Measurements from ENCODE around the gene ANKAR.
A peak's percentile ranks its signal among the peaks of the same experiment; 100 is the strongest.
"Not testable (repeated sequence)": the region's sequence is repeated elsewhere in the genome, so short reads cannot be mapped to it uniquely, and the experiment has no call there.

The ANKAR gene, protein sequence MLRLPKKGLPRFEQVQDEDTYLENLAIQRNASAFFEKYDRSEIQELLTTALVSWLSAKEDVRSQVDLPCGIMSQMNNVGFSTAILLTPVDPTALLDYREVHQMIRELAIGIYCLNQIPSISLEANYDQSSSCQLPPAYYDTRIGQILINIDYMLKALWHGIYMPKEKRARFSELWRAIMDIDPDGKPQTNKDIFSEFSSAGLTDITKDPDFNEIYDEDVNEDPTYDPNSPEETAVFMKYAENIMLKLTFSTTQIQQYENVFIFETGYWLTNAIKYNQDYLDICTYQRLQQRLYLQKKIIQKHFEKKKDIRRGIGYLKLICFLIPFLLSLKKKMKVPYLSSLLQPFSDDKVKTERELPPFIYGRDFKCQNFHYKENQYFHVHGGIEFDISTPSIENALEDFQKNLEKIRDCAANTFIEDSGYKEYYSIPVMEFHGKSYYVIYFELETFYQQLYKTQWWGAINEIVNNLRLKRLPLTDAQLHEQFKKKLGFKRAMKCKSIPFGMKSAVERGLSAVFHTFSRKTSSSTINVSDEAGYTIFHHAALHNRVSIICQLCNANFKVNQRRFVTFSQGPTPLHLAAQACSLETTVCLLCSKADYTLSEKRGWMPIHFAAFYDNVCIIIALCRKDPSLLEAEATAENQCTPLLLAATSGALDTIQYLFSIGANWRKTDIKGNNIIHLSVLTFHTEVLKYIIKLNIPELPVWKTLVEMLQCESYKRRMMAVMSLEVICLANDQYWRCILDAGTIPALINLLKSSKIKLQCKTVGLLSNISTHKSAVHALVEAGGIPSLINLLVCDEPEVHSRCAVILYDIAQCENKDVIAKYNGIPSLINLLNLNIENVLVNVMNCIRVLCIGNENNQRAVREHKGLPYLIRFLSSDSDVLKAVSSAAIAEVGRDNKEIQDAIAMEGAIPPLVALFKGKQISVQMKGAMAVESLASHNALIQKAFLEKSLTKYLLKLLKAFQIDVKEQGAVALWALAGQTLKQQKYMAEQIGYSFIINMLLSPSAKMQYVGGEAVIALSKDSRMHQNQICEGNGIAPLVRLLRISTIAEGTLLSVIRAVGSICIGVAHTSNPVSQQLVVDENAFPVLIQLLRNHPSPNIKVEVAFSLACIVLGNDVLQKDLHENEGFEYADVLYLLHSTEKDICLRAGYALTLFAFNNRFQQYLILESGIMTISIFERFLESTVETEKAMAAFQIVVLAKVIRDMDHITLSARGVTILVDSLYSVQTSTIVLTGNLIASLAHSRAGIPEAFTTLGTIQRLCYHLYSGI (N-terminal part only)
- 10.3 to 19.2 (median 12.2) reads per million in 4 experiments for total RNA-seq

DNA sequence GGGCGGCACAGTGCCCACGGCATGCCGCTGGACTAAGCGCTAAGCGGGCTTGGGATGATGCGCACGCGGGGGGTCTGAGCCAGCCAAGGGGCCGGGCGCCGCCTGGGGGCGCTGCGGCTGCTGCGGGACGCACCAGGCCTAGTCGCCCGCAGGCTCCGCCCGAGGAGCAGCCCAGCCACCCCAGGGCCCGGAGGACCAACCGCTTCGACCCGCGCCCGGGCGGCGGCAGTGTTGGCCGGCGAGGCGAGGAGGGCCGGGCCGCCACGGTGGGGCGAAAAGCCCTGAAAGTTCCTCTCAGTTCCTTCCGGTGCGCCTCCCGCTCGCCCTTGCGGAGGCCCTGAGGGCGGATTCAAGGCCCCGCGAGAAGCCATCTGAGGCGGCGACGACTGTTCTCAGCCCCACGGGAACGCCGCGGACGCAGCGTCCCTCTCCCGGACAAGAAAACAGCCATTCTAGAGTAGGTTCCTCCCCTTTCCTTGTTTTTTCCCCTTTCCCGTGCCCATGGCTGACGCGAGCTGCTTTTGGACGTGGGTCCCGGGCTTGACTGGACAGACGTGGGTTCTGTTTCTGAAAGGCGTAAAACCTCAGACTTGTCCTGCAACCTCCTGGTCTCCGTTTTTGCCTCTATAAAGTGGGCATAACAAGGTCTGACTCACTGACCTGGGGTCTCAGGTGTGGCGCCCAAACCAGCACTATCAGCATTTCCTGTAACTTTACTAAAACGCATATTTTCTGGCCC is at the start of gene ANKAR:
ANKAR (plus strand) TSS at position 297 of the 739 bp plus-strand sequence. CDS start 1,821 bp downstream, outside the sequence.
- peak; percentile 66 for DNase-seq

DNA sequence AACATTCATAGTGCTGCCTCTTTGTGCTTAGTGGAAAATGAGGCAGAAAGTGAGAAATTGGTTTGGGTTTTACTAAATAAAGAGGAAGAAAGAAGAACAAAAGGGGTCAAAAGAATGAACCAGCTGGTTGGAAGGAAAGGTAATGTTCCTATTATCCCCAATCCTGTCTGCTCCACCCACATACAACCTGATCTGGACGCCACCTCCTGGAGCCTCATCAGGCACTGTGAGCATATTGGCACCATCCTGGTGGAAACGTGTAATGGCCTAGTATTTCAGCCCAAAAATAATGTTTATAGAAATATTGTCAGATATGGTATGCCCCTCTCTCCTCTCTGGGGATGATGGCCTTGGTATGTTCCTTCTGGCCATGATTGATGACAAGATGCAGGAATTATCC is 48.8 kb upstream of the ANKAR start:
- no peak for DNase-seq

DNA sequence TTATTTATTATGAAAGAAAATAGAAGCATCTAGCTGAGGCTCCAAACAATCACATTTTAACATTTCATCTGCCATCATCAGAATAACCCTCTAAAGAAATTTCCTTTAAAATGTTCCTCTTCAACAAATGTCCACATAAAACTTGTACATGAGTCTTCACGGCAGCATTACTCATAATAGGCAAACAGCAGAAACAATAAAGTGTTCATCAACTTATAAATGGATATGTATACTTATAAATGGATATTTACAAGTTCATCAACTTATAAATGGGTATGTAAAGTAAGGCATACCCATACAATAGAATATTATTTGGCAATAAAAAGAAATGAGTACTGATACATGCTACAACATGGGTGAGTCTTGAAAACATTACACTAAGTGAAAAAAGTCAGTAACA is 46.7 kb upstream of the ANKAR start:
- no peak for DNase-seq

DNA sequence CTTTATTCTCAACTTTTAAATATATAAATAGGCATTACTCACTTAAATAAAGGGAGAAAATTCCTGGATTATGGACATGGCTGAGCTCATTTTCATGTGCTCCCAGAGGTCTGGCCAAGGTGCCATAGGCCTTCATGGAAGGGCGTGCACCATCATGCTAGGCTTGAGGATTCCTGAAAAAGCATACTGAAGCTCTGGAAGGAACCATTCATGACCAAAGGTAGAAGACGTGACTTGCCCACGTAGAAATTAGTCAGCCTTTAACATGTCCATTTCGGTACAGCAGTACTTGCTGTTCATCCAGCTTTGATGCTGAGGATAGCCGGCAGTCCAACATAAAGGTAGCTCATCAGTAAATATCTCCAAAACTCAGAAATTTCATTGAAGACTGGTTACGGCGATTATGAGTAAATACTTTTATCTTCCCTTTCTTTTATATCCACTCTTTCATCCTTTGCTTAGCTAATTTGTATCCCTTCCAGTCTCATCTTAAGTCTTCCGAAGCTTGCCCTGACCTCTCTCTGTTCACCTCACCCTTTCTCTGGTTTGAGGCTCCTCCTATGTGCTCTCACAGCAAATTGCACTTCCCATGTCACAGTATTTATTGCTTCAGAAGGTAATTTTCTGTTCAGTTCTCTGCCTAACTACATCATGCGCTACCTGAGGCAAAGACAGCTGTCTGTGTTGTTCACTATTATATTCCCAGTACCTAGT is 45.5 kb upstream of the ANKAR start:
- DNase-seq = no peak

DNA sequence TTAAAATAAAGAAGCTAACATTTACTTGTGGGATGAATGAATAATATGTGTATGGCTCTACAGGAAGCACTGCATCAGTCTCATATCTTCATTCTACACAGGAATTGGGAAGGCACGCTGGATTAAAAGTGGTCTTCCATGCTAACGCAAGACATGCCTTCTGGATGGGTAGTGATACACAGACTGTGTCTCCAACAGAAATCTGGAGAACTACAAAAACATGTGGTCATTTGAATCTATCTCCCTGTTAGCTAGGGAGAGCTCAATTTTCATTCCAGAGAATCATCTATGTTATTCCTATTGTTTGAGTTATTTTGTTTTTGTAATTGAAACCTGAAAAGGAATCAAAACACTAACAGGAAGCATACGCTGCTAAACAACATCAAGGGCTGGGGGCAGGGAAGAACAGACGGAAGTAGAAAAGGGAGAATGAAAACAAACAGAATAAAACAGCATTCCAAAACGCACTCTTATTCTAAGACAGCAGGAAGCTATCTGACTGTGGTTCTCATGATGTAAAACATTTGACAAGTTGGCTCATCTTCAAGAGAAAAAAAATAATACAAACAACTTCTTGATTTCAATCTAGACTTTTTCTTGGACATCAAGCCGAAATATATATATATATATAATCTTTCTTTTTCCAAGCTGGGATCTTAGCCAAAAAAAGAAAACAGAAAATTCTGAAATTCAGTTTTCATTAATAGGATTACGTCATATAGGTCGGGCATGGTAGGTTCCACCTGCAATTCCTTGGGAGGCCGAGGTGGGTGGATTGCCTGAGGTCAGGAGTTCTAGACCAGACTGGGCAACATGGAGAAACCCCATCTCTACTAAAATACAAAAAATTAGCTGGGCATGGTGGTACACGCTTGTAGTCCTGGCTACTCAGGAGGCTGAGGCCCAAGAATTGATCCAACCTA is 44.7 kb upstream of the ANKAR start:
- DNase-seq = no peak

DNA sequence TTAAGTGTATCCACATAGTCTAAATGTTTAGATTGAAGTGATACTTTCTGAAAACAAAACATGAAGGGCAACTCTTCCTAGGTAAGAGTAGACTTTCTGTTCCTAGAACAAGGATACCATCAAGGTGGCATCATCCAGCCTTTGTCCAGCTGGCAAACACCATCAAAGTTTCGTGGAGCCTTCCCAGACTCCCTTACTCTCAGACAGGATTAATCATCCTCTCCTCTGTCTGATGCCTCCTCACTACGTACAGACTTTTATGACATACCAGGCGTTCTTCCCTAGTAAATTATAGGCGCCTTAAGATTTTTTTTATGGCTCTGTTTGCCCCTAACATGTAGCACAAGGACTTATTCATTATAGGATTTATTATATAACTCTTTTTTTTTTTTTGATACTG is 42.6 kb upstream of the ANKAR start:
- DNase-seq = no peak

DNA sequence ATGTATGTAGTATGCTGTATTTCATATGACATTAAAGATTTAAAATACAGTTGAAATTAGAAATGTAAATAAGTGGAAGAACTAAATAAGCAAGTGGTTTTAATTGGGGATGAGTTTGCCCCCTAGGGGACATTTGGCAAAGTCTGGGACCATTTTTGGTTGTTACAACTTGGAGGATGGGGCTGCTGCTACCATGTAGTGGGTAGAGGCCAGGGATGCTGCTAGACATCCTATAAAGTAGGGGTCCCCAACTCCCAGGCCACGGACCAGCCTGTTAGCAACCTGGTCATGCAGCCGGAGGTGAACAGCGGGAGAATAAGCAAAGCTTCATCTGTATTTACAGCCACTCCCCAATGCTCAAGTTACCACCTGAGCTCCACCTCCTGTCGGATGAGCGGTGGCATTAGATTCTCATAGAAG is 41.1 kb upstream of the ANKAR start:
- no peak for DNase-seq

DNA sequence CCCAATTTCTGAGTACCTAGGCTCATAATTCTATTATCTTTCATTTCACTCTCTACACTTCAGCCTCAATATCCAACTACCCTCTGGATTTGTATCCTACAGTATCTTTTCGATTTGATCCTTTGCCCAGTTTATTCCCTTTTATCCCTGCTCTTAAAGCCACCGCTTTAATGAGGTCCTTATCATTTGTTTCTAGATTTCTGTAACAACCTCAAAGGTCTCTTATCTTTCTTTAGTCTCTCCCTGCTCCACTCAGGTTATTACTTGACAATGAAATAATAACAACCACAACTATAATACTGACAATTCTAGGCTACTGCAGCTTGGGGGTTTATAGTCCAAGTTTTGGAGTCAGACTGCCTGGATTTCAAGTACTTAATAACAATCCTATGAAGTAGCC is 39.1 kb upstream of the ANKAR start:
- DNase-seq = no peak

DNA sequence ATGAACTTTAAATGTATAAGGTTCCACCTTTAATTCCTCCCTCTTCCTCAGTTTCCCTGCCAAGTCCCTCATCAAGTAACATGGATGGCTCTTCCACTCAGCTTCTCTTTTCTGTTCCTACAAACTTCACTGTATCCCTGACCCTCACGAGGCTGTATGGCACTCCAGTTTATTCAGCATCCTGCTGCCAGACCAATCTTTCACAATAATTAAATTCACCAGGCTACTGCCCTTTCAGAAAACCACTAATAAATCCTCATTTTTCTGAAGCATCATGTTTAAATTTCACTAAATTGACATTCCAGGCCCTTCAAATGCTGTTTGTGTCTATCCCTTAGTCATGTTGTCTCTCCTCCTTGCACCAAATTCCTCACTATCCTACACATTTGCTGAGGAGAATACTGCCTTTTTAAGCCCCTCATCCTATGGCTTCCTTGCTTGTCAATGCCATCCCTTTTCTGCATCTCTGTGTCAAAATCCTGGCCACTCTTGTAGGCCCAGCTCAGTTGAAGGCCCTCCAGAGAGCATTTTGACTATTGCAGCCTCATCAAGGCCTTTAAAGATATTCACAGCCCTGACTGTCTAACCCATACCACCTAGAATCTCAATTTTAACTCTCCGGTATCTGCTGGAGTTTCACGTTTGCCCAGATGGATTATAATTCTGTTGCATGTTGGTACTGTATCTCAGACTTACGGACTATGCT is 36.0 kb upstream of the ANKAR start:
- DNase-seq = no peak

DNA sequence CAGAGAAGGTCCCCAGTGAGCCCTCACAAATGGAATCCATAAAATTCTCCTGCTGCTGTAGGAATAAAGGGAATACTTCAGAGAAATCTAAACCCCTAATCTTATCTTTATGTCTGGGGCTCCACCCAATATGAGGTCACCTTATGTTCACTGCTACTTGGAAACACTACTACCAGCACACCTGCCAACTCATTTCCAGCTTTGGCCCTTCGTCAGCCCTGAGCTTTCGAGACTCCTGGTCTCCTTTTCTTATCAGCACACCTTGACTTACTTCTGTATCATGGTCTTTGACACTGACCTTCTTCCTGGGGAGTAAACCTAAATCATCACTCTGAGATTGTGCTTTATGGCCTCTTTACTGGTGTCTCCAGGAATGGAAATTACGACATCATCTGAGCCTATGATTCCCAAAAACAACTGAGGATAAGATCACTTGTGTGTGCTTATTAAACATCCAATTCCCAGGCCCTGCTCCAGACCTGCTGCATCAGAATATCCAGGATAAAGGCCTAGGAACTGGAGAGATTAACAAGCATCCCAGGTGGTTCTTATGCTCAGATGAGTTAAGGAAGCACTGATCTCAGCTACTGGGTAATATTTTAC is 35.4 kb upstream of the ANKAR start:
- no peak for DNase-seq

DNA sequence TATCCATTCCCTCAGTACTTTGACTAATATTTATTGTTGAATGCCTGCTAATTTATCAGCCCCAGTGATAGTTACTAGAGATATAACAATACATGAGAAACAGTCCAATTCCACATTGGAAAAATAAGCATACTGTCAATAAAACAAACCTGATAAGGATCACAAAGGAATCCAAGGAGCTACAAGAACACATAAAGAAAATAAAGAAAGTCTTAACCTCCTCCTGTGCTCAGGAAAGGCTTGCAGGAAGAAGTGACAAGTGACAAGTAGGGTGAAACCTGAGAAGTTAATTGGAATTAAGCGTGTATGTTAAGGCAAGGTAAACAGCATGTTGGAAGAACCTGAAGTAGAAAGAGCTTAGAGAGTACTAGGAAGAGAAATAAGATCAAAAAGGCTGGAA is 33.5 kb upstream of the ANKAR start:
- no peak for DNase-seq

DNA sequence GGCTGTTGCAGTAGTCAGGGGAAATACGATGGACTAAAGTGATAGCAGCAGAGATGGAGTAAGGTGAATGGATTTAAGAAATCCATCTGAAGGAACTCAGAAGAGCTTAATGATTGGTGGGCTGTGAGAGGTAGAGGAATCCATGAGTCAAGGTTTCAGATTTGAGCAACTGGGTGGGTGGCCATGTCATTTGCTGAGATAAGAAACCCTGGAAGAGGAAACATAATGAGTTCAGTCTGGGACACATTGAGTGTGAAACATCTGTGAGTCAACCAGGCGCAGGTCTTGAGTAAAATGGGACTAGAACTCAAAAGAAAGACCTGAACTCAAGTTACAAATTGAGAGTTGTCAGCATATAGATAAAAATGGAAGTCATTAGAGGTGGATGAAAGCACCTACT is 32.9 kb upstream of the ANKAR start:
- DNase-seq = no peak

DNA sequence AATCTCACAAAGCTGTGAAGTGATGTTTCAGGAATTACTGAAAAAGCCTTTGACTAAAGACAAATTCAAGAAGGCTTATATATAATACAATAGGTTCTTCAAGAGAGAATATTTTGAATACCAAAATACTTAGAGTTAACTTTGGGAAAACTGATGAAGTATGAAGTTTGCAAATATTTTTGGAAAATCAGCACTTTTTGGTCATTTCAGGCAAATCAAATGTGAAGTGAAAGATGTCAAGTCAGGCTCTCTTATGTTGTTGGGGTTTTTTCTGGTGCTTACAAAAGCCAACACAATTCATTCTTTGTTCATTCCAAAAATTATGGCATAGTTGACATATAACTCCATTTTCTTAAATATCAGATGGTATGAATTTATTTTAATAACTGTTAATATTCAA is 27.9 kb upstream of the ANKAR start:
- DNase-seq = no peak

DNA sequence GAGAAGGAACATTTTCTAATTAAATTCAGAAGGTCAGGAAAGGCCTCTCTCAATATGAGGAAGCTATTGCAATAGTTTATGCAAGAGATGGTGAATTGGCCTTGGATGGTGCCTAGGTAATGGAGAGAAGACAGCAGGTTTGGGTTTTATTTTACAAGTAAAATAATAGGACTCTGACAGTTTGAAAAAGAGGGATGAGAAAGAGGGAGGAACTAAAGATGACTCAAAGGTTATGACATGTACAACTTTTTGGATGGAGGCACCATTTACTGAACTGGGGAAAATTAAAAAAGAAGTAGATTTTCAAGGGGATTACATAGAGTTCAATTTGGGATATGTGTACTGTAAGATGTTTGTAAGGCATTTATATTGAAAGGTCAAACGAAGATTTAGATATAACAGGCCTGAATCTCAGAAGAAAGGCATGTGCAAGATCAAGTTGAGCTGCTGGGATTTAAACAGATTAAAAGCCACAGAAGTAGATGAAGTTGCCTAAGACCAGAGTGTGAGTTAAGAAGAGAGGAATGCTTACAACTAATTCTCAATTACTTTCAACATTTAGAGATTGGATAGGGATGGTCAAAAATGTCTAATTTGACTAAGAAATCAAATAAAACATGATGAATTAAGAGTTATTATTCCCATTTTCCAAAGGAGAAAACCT is 25.5 kb upstream of the ANKAR start:
- DNase-seq = no peak

DNA sequence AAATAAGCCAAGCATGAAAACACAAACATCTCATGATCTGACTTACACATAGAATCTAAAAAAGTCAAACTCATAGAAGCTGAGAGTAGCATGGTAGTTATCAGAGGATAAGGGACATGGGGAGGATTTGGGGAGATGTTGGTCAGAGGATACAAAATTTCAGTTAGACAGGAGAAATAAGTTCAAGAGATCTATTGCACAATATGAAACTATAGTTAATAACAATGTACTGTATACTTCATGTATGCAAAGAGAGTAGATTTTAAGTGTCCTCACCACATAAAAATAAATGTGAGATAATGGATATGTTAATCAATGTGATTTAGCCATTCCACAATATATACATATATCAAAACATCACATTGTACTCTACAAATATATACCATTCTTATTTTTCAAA is 23.2 kb upstream of the ANKAR start:
- DNase-seq = no peak

DNA sequence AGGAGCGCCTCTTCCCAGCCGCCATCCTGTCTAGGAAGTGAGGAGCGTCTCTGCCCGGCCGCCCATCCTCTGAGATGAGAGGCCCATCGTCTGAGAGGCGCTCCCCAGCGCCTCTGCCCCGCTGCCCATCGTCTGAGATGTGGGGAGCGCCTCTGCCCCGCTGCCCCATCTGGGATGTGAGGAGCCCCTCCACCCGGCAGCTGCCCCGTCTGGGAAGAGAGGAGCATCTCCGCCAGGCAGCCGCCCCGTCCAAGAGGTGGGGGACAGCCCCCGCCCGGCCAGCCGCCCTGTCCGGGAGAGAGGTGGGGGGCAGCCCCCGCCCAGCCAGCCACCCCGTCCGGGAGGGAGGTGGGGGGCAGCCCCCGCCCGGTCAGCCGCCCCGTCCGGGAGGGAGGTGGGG is 21.0 kb upstream of the ANKAR start:
- DNase-seq = not testable (repeated sequence)

DNA sequence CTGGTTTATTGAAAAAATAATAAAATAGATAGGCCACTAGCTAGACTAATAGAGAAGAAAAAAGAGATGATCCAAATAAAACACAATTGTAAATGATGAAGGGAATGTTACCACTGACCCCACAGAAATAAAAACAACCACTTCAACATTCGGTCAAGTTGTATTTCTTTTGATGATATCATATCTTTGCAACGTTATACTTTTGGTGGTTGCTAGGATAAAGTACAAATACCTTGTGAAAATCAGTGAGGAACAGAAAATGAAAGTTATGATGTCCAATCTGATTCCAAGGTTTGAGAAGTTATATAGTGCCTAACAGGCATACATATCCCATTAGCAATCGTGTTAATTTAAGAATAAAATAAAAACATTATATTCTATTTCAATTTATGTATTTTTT is 19.8 kb upstream of the ANKAR start:
- DNase-seq = no peak

DNA sequence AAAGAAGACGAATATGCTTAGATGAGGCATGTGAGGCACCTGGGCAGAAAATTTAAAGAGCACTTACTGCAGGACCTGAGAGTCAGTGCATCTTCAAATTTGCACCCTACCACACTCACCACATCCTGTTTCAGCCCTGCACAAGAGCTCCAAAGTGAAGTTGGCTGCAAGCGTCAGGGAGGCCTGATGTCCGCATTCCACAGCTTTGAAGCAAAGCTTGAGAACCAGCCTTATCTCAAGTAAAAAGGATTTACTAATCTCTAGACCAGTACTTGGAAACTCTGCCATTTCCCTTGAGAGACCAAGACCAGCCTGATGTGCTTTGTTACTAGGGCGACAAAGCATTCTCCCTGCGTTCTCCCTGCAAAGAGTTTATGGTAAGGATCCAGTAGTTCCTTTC is 16.6 kb upstream of the ANKAR start:
- no peak for DNase-seq

Measured in effector CD8-positive, alpha-beta T cell (primary cell).